ENCODE data around the gene RPS17. TPM values are rescaled to one million over a fixed set of nuclear protein-coding genes. Genes with fewer than 3 reads are reported as not detected.

Gene RPS17
- total RNA-seq, result 2,706 and 3,179 TPM in 2 replicates

GRCh38 chr15:82540055-82540983, at the start of gene RPS17:
Gene RPS17, minus strand, starts transcription at chr15:82540457. Its CDS starts 29 bp downstream, at chr15:82540428.

Other genes starting within 250 kb of the RPS17 start
- 0.28 and 0.71 TPM in 2 replicates for gene GOLGA6L10, start 191.0 kb downstream of the RPS17 start, total RNA-seq
- gene GOLGA6L9, start 110.6 kb downstream of the RPS17 start, total RNA-seq, result 1.1 and 1.4 TPM in 2 replicates
- 12.5 and 13.7 TPM in 2 replicates for gene CPEB1, start 106.9 kb upstream of the RPS17 start, total RNA-seq
- gene AP3B2, start 169.4 kb upstream of the RPS17 start, total RNA-seq, result 0.28 and 0.43 TPM in 2 replicates